Erythroblast (primary cell): ENCODE measurements around the gene MB21D2.

ENCODE experiments used
- GATA1 ChIP-seq: IDR thresholded peaks from 2 replicates; pipeline ENCODE4 v1.6.1; 2011; ENCODE audit warnings: low read depth, mild to moderate bottlenecking, control low read depth, low read length, moderate library complexity
- POLR2A ChIP-seq: IDR thresholded peaks from 2 replicates; pipeline ENCODE4 v1.6.1; 2011; ENCODE audit warnings: mild to moderate bottlenecking, low read length

- TF ChIP-seq POLR2A (no peak), GATA1 (no peak)
These were observed 54.6 kb downstream of the MB21D2 start for GRCh38 chr3:192863091-192863420.
